NT2/D1 (cell line): Measurements from ENCODE around the gene CACNA2D3.

ENCODE experiments used
- DNase-seq: peaks from one replicate; pipeline ENCODE4 v3.0.0-alpha.2; 2011; ENCODE audit warnings: low read depth, low spot score
- H3K27me3 ChIP-seq: 2 replicates; pipeline ENCODE4 v1.6.0; 2011; ENCODE audit warnings: mild to moderate bottlenecking; ENCODE audit not compliant: insufficient read length, insufficient read depth
- H3K36me3 ChIP-seq: 2 replicates; pipeline ENCODE4 v1.6.1; 2011; ENCODE audit warnings: mild to moderate bottlenecking, low read length, mixed read lengths; ENCODE audit not compliant: insufficient read depth, insufficient read length
- H3K4me1 ChIP-seq: 2 replicates; pipeline ENCODE4 v1.5.1; 2011; ENCODE audit not compliant: insufficient read depth, insufficient read length
- H3K4me3 ChIP-seq: 2 replicates; pipeline ENCODE4 v1.5.1; 2011; ENCODE audit warnings: low read depth; ENCODE audit not compliant: insufficient read length
- H3K9ac ChIP-seq: 2 replicates; pipeline ENCODE4 v1.6.0; 2011; ENCODE audit warnings: low read depth; ENCODE audit not compliant: insufficient read length
- H3K9me3 ChIP-seq: 2 replicates; pipeline ENCODE4 v1.5.1; 2011; ENCODE audit warnings: mild to moderate bottlenecking, low read length; ENCODE audit not compliant: insufficient read depth
- SUZ12 ChIP-seq: IDR thresholded peaks from 2 replicates; pipeline ENCODE4 v1.6.1; 2011; ENCODE audit not compliant: insufficient read length, insufficient read depth; ENCODE audit errors: extremely low read depth
- YY1 ChIP-seq: IDR thresholded peaks from 2 replicates; pipeline ENCODE4 v1.6.1; 2011; ENCODE audit not compliant: insufficient read length, insufficient read depth
- ZNF274 ChIP-seq: IDR thresholded peaks from 2 replicates; pipeline ENCODE4 v1.6.1; 2011; ENCODE audit warnings: mild to moderate bottlenecking, low read depth, low read length

Gene CACNA2D3

DNA sequence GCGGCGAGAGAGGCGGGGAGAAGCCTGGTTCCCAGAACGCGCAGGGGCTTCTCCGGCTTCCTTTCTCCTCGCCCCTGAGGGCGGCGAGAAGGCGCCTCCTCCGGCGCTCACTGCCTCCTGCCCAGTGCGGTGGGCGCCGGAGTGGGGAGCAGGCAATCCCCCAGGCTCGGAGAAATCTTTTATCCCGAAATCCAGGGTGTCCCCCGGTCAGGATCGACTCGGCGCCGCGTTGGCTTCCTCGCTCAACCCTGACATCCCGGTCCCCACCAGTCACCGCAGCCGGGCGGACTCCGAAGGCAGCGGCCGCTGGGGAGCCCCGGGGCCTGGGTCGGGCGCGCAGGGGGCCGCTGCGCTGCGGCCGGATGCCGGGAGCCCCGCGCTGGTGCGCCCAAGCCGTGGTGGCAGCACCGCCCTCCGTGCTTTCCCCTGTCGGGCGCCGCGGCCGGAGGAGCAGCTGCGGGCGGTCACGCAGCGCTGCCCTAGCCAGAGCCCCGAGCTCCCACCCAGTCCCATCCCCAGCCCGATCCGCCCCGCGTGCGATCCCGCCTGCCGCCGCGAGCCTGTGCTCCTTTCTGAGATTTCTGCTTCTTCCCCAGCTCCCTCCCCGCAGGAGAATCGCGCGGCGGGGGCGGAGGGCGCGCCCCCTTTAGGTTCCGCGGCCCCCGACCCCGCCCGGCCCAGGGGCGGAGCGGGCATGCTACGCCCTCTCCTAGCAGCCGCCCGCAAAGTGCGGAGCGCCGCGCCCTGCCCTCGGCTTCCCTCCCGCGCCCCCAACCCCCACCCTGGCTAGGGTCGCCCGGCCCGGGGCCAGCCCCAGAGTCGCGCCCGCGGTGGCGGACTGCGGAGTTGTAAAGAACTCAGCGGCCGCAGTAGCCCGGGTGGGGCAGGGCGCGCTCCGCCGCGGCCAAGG, 683 bp upstream of the CACNA2D3 start:
- no peaks in the 10 kb centered on the region for H3K36me3 ChIP-seq
- H3K4me3 ChIP-seq: peak overlapping the region; percentile 65
- H3K9me3 ChIP-seq: no peaks in the 10 kb centered on the region
- H3K27me3 ChIP-seq: peaks cover 51% of the 10 kb centered on the region
- TF ChIP-seq SUZ12 (no peak), ZNF274 (no peak), YY1 (no peak)
- peak overlapping the region; percentile 84 for H3K9ac ChIP-seq
- no peak for DNase-seq
- H3K4me1 ChIP-seq: peaks cover 5% of the 10 kb centered on the region

DNA sequence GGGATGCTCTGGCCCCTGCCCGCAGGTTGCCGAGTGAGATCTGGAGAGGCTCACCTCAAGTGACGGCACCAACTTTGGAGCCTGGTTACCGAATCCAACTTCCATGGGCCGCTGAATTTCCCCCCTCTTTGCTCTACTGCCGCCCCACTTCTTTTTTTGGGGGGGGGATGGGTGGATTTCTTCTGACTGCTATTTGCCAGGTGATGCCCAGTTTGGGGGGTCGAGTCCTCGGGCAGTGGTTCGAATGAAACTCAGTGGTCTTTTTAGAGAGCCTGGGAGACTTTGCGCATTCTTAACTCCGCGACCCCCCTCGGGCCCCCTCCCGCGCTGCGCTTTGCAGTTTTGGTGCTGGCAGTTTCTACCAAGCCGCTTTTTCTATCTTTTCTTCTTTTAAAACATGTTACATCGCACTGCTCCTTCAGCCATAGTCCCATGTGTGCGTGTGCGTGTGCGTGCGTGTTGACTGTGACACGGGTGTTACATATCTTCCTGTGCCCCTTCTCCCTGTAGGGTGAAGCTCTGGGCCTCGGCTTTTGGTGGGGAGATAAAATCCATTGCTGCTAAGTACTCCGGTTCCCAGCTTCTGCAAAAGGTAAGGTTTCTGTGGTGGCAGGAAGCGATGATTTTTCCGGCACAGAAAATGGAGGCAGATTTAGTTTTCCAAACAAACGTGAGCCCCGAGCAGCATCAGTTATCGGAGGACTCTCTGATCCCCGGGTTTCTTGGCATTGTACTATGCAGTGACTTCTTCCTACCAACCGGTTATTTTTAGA, 837 bp downstream of the CACNA2D3 start:
- Histone ChIP-seq H3K9ac (peak overlapping the region; percentile 65), H3K9me3 (no peaks in the 10 kb centered on the region), H3K27me3 (peaks cover 49% of the 10 kb centered on the region), H3K36me3 (no peaks in the 10 kb centered on the region), H3K4me1 (peaks cover 5% of the 10 kb centered on the region), H3K4me3 (peak overlapping the region; percentile 52)
- no peak for TF ChIP-seq YY1
- DNase-seq: no peak

DNA sequence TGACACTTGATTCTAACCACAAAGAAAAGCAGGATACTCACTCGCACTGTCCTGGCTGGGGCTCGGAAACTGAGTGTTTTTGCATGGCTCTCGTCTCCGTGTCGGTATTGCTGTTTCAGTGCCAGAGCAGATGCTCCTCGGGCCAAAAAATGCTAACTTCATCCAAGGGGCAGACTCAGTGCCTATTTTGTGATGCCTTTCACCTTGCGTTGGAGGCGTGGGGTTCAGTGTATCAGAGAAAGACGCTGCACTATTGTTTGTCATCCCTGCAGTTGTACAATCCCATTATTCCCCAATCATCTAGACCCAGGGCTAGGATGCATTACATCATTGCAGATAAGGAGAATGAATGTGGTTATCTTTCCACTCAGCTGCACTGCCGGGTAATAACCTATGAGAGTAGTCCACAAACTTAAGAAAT, 1.4 kb downstream of the CACNA2D3 start:
- Histone ChIP-seq H3K4me3 (no peak overlapping the region), H3K27me3 (peaks cover 49% of the 10 kb centered on the region), H3K36me3 (no peaks in the 10 kb centered on the region), H3K9me3 (no peaks in the 10 kb centered on the region), H3K4me1 (peaks cover 5% of the 10 kb centered on the region), H3K9ac (no peak overlapping the region)
- TF ChIP-seq SUZ12 (no peak), YY1 (no peak), ZNF274 (no peak)
- no peak for DNase-seq

DNA sequence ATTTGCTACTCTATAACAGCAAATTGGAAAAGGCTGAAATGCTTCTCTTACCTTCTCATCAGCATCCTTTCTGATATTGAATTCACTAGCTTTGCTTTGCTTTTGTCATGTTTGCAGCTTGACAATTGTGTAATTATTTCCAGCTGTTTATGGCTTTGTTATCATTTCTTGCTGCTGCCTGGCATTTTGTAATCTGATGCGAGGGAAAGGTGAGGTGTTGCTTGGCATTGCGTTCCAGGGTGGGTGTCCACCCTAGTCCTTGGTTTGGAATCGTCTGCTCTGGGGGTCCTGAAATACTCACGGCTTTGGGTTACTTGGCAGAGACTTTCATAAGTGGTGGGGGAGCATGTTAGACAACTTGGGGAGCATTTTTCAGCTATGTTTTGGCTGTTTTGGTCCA, 2.9 kb downstream of the CACNA2D3 start:
- peaks cover 36% of the 10 kb centered on the region for H3K27me3 ChIP-seq
- TF ChIP-seq ZNF274 (no peak), YY1 (no peak), SUZ12 (no peak)
- H3K4me1 ChIP-seq: peaks cover 5% of the 10 kb centered on the region
- H3K9me3 ChIP-seq: no peaks in the 10 kb centered on the region
- H3K4me3 ChIP-seq: no peak overlapping the region
- DNase-seq: no peak
- H3K36me3 ChIP-seq: no peaks in the 10 kb centered on the region
- no peak overlapping the region for H3K9ac ChIP-seq

DNA sequence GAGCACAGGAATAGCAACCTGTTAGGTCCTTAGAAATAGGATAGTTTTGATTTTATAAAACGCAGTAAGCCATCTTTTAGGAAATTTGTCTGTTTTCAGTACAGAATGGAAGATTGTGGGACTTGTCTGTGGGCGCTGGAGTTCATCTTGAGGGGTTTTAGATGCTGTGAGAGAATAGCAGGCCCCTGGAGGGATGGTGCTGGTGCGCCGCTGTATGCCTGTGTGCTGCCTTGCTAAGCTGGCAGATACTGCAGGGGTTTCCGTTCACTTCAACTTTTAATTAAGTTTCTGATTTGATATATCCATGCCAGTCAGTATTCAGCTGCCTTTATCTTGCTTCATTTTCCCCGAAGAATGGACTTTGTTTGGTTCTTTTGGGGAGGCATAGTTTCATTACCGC, 4.2 kb downstream of the CACNA2D3 start:
- Histone ChIP-seq H3K9me3 (no peaks in the 10 kb centered on the region), H3K4me1 (peaks cover 3% of the 10 kb centered on the region), H3K9ac (no peak overlapping the region), H3K27me3 (peaks cover 24% of the 10 kb centered on the region), H3K36me3 (no peaks in the 10 kb centered on the region), H3K4me3 (no peak overlapping the region)
- no peak for TF ChIP-seq ZNF274
- TF ChIP-seq YY1: no peak
- TF ChIP-seq SUZ12: no peak
- DNase-seq: no peak

DNA sequence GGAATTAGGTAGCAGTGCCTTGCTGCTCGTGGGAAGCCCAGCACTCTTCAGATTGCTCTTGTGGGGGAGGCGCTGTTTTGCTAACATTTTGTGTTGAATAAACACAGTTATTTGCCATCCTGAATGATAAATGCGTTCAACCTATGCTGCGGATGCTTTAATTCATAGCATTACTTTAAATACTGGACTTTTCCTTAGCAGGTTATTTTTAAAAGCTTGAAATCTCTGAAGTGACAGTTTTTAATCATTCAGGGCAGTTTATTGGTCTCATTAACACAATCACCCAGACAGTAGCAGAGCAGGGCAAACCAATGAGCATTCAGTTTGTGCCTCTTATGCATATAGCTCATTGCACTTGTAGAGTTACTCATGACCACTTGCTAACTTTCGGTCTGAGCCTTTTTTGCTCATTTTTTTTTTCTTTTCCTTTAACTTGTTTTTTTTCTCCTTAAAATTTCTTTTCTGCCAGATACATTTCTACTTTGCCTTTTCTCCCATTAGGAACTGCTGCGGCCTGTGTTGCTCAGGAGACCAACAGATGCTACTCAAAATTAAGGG, 5.2 kb downstream of the CACNA2D3 start:
- Histone ChIP-seq H3K9ac (no peak overlapping the region), H3K36me3 (no peaks in the 10 kb centered on the region), H3K9me3 (no peaks in the 10 kb centered on the region), H3K4me1 (peaks cover 3% of the 10 kb centered on the region), H3K4me3 (no peak overlapping the region), H3K27me3 (peaks cover 22% of the 10 kb centered on the region)
- no peak for TF ChIP-seq ZNF274
- TF ChIP-seq YY1: no peak
- no peak for TF ChIP-seq SUZ12
- DNase-seq: no peak
